ENCODE results near the gene LRP1.

LRP1 gene

DNA sequence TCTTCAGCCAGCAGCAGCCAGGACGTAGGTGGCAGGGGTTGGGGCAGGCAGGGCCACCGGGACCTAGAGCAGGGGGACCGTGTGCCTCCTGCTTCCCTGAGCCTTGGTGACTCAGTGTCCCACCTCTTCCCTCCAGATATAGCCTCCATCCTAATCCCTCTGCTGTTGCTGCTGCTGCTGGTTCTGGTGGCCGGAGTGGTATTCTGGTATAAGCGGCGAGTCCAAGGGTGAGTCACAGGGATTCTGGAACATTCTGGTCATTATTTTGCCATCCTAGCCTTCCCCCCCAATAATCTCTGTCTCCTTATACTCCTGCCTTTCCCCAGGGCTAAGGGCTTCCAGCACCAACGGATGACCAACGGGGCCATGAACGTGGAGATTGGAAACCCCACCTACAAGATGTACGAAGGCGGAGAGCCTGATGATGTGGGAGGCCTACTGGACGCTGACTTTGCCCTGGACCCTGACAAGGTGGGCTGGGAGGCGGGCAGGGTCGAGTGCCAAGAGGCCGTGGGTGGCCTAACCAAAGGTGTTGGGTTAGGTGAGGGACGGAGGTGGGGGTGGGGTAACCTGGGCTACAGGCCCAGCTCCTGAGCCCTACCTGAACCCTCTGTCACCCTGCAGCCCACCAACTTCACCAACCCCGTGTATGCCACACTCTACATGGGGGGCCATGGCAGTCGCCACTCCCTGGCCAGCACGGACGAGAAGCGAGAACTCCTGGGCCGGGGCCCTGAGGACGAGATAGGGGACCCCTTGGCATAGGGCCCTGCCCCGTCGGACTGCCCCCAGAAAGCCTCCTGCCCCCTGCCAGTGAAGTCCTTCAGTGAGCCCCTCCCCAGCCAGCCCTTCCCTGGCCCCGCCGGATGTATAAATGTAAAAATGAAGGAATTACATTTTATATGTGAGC is 83.8 kb downstream of the LRP1 start:
- DNase-seq (ENCODE audit: low spot score): no peak

- DNase-seq (ENCODE audit: low spot score): no peak
Observed at GRCh38 chr12:57212701-57213057, 84.4 kb downstream of the LRP1 start.

GRCh38 chr12:57213058-57213715 is 84.9 kb downstream of the LRP1 start:
- peak; percentile 88 for DNase-seq (ENCODE audit: low spot score)

DNA sequence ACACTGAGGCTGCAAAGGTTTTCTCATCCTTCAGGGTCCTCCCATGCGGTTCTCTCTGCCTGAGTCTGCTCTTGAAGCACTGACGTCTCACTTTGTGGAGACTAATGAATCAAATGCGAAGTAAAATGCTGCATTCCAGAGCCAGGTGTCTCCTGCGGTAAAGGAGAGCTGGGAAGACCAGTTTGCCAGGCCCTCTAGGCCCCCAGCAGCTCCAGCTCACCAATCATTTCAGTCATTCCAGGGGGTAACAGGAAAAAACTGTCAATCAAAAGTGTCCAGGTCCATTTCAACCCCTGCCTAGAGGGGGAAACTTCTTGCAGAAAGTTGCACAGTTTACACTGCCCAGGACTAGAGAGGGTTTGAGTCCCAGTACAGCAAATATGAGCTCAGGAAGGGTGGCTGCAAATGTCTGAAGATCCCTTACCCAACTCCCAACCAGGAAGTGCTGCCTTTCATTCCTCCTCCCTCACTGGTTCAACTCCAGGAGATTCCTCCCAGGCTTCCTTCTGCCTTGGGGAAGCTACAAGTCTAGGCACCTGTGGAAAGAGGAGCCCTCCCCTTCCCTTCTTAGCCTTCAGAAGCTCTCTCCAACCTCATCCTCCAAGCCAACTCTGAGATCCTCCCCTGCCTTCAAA is 85.6 kb downstream of the LRP1 start:
- no peak for DNase-seq (ENCODE audit: low spot score)

- DNase-seq (ENCODE audit: low spot score): peak; percentile 87
Observed at GRCh38 chr12:57214398-57214781, 86.1 kb downstream of the LRP1 start.

- no peak for DNase-seq (ENCODE audit: low spot score)
Observed at GRCh38 chr12:57215065-57215464, 86.8 kb downstream of the LRP1 start.

DNA sequence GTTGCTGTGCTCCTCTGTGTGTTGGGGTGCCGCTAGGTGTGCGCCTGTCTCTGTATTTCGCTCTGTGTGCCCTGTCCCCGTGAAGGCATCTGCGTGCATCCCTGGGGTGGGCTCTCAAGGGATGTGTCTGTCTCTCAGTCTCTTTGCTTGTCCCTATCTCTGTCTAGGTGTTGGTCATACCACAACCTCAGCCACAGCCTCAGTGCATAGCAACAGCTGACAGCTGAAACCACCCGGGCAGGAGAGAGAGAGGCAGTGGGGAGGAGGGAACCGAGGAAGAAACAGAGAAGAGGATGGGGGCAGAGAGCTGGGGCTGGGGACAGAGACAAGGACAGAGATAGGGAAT is 87.4 kb downstream of the LRP1 start:
- peak; percentile 80 for DNase-seq (ENCODE audit: low spot score)

DNA sequence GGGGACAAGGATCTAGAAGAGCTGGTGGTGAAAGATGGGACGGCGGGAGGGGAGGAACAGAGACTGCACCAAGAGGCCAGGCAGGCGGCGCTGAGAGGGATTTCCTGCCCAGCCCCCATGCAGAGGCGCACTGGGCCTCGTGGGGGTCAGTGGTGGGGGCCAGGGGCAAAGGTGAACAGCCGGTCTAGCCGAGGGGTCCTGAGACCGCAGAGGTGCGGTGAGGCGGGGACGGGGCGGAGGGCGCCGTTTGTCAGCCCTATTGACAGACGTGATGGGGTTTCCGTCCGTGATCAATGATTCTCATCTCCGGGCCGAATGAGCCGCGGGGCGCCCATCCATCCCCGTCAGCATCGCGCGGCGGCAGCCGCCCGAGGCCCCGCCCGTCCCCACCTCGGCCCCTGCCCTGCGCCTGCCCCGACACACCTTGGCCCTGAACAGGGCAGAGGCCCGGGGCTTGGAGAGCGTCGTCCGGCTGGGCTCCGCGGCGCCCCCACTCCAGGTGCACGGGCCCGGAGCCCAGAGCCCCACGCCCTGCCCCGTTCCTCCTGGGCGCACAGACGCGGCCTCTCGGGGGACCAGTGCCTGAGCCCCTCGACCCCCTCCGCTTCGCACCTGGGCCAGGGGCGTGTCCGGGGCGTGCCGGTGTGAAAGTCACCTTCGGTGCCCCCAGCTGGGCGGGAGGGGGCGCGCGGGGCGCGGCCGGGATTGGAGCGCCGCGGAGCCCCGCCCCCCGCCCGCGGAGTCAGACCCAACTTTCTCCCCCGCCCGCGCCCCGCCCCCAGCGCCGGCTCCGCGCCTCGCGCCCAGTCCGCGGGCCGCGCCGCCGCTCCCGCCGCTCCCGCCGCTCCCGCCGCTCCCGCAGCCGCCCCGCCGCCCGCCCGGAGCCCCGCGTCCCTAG is 88.0 kb downstream of the LRP1 start, which contains the start of gene NXPH4:
Gene NXPH4 (plus strand): TSS at position 781 of the 898 bp plus-strand sequence. CDS start 176 bp downstream, outside the sequence.
- DNase-seq (ENCODE audit: low spot score): peak; percentile 84

GRCh38 chr12:57216921-57217879 is 88.9 kb downstream of the LRP1 start:
- peak; percentile 57 for DNase-seq (ENCODE audit: low spot score)

DNA sequence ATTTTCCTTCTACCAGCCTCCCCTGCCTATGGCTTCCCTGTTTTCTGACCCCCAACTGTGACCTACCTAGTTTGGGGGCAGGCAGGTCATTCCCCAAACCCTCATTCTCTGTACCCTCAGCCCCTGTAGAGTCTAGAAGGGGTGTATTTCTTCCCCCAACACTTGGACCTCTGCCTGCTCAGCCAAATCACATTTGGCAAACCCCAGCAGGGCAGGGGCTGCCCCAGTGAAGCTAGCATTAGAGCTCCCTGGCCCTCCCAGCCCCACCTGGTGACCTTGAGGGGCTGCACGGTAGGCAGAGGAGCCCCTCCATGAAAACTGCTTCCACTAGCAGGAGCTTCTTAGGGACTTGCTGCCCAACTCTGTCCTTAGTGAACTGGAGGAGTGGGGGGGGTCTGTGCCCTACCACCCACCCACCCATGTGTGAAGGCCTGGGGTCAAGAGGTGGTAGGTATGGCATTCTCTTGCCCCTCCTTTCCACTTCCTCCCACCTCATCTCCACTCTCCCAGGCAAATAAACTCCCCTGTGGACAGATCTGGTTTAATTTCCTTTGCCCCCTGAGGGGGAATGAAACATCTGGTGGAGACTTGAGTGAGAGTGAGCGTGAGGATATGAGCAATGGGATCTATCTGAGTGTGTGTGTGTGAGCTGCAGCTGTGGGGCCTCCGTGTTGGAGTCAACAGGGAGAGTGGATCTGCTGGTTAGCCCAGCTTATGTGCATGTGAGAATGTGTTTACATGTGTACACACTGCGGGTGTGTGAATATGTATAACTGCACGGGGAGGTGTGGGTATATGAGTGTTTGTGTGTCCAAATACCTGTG is 90.0 kb downstream of the LRP1 start:
- peak; percentile 48 for DNase-seq (ENCODE audit: low spot score)

GRCh38 chr12:57219205-57219992 is 91.1 kb downstream of the LRP1 start:
- DNase-seq (ENCODE audit: low spot score): no peak

DNA sequence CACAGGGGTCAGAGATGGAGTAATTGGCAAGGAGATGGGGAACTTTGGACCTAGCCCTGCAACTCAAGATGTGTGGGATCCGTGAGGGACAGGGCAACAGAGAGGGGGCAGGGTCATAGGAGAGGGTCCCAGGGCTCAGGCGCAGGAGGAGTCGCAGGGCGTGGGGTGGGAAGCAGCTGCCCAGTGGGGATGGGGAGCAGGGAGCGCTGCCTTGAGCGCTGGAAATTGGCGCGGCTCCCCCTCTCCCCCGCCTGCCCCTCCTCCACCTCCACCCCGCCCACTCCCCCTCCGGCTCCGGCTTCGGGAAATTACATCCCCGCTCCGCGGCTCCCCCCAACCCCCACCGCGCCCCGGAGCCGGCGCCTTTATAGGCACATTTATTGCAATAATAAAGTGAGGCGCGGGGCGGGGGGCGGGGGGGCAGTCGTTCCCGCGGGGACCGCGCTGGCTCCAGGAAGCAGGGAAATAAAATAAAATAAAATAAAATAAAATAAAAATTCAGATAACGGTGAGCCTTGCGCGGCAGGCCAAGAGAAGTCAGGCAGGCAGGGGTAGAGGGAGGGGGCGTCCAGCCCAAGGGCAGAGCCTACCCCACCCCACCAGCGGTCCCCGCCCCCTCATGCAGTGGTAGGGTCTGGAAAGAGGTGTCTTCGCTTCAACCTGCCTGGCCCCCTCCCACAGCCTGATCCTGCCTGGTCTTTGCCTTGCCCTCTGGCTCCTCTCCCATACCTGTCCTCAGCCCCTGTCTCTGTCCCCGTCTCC is 91.9 kb downstream of the LRP1 start:
- DNase-seq (ENCODE audit: low spot score): no peak

GRCh38 chr12:57220770-57221168 is 92.5 kb downstream of the LRP1 start:
- DNase-seq (ENCODE audit: low spot score): no peak

DNA sequence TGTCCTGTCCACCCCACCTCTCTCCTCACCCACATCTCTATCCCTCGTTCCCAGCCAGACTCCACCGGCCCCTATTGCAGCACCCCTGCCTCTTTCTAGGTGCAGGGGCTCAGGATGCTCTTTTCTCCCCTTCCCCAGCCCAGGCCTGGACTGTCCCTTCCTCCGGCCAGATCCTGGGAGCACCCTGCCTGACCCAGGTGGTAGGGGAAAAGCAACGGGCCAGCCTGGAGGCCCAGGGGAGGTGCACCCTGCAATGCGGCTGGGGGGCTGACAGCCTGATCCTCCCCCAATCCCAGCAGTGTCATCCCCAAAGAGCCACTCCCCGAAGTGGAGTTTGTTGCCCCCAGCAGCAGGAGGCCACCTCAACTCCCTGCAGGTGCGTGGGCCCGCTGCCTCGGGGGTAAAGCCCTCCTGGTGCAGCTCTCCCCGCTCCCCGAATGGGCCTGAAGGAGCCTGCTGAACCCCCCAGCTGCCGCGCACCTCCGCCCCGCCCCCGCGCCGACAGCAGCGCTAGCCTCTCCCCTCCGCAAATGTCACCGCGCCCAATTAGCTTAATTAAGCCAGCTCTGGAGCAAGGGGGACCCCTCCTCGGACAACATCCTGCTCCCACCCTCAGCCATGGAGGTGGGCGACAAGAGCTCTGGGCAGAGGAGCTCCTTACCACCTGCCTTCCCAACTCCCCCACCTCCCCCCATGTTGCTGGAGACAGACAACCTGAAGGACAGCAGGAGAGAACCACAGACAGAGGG is 93.1 kb downstream of the LRP1 start:
- DNase-seq (ENCODE audit: low spot score): no peak

DNA sequence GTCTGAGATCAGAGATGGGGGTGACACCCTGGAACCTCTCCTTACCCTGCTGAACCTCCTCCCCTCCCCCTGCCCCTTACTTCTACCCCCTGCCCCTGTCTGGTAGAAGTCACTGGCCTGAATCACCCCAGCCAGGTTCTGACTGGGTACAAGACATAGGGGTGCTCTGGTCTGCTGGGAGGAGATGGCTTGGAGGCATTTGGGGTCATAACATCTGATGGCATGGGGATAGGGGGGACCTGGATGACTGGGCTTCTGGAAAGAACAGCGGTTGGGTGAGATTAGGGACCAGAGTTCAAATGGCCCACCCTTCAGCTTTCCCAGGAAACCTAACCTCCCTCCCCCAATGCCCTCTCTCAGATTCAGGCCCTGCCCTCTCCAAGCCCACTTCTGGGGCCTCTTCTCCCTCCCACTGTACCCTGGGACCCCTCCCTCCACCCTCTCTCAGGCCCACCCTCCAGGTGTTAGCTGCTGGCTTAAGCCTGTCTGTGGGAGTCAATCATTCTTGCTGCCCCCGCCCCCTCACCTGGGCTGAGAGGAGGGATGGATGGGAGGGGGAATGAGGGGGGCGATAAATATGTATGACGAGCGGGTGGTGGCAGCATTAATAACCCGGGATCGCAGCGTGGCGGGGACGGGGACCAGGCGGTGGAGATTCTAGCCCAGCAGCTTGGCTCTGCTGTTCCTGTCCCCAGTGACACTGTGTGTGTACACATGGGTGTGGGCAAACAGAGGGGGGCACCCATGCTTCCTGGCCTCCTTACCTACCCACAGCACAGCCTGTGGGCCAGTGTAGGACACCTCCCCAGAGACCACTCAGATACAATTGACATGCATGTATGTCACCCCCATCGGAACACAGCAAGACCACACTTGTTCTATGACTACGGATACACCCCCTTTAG is 94.3 kb downstream of the LRP1 start:
- no peak for DNase-seq (ENCODE audit: low spot score)

Measured in NAMALWA (cell line).